Muscle layer of colon (tissue), 2 donors: Measurements from ENCODE around the gene CELA3B.
"Not testable (repeated sequence)": the region's sequence is repeated elsewhere in the genome, so short reads cannot be mapped to it uniquely, and the experiment has no call there.

ENCODE experiments used
- H3K27ac ChIP-seq: one replicate; pipeline ENCODE4 v1.7.0; 2013; ENCODE audit warnings: low read depth, mild to moderate bottlenecking, low read length, moderate library complexity
- H3K27me3 ChIP-seq, 2 donors: one replicate each; pipeline ENCODE4 v1.7.0; 2013; ENCODE audit warnings: low read length in 2 of 2, mild to moderate bottlenecking in 2 of 2; ENCODE audit not compliant: insufficient read depth in 2 of 2, control insufficient read depth in 1 of 2
- H3K36me3 ChIP-seq: one replicate; pipeline ENCODE4 v1.7.0; 2013; ENCODE audit warnings: mild to moderate bottlenecking, low read length; ENCODE audit not compliant: insufficient read depth
- H3K4me1 ChIP-seq: one replicate; pipeline ENCODE4 v1.7.0; 2013; ENCODE audit warnings: mild to moderate bottlenecking, low read length; ENCODE audit not compliant: insufficient read depth
- H3K4me3 ChIP-seq, 2 donors: one replicate each; pipeline ENCODE4 v1.7.0; 2013; ENCODE audit warnings: low read length in 2 of 2, low read depth in 1 of 2, mild to moderate bottlenecking in 1 of 2, moderate library complexity in 1 of 2
- H3K9ac ChIP-seq: one replicate; pipeline ENCODE4 v1.7.0; 2013; ENCODE audit warnings: low read length
- H3K9me3 ChIP-seq: one replicate; pipeline ENCODE4 v1.7.0; 2013; ENCODE audit warnings: mild to moderate bottlenecking, low read length
- donor health status: abdominal sarcoma.
- donor health status: Adenocarcinoma of cecum.

Gene CELA3B, protein sequence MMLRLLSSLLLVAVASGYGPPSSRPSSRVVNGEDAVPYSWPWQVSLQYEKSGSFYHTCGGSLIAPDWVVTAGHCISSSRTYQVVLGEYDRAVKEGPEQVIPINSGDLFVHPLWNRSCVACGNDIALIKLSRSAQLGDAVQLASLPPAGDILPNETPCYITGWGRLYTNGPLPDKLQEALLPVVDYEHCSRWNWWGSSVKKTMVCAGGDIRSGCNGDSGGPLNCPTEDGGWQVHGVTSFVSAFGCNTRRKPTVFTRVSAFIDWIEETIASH

DNA sequence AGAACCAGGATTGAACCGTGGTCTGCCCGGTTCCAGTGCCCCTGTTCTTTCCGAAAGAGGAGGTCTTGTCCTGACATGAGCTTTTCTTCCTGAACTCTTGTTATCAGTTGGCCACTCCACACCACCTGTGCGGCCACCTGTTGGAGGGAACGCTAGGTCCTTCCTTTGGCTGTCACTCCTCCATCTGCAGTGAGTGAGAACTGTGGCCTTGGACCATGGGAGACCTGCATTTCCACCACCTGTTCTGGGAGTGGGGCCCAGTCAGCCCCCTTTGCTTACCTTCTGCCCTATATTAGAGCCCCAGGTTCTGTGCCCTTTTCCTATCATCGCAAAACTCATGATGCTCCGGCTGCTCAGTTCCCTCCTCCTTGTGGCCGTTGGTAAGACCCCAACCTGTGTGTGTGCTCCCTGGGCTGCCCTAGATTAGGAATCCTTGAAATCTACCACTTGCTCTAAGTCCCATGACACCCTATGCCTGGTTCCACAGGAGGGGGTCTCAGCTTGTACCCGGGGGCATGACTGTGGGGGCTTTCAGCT, at the start of gene CELA3B:
TSS of gene CELA3B (plus strand) at position 320 of the 537 bp plus-strand sequence. CDS start at position 338, 18 bp downstream.
- not testable (repeated sequence) for H3K36me3 ChIP-seq, H3K9me3 ChIP-seq, H3K27me3 ChIP-seq, H3K9ac ChIP-seq, H3K4me1 ChIP-seq, H3K4me3 ChIP-seq, H3K27ac ChIP-seq

DNA sequence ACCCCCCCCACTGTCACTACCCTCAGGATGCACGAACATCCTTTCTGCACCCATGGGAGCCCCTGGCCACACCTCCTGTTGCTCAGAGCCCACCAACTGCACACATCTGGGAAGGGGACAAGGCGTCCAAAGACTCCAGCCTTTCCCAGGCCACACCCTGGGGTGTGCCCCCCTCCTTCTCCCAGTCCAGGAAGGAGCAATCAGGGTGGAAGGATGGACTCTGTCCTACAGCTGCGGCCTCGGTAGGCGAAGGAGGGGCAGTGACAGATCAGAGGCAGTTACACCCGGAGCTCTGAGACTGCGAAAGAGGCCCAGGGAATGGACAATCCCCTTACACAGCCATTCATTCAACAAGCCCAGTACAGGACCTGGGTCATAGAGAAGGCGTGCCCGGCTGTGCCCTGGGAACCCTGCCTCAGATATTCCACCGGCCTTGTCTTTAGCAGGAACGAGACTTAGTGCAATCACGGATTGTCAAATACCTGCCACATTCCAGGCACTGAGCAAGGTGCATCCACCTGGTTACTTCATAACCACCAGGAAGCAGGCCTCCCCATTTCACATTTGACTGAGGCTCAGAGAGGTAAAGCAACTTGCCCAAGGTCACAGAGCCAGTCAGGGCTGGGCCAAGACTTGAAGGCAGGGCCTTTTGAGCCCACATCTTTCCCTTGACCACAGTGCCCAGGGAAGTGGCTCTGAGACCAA, 49.1 kb upstream of the CELA3B start:
- H3K4me1 ChIP-seq, result peaks cover 92% of the 10 kb centered on the region
- H3K9ac ChIP-seq, result peak overlapping the region; percentile 59
- H3K9me3 ChIP-seq, result no peaks in the 10 kb centered on the region
- H3K27me3 ChIP-seq, result no peaks in the 10 kb centered on the region
- H3K27ac ChIP-seq, result peak overlapping the region; percentile 56
- peaks cover 10% of the 10 kb centered on the region for H3K36me3 ChIP-seq
- H3K4me3 ChIP-seq, result no peak overlapping the region

DNA sequence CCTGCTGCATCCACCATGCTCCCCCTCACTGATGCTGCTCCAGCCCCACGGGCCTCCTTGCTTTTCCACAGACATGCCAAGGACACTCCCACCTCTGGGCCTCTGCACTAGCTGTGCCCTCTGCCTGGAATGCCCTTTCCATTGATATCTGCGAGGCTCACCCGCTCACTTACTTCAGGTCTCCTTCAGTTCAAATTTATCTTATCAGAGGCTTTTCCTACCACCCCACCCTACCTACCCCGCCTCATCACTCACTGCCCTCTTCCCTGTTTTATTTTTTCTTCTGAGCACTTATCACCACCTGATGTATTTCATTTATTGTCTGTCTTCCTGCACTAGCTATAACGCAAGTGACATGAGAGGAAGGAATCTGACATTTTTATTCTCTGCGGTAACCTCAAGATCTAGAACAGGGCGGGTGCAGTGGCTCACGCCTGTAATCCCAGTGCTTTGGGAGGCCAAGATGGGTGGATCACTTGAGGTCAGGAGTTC, 46.7 kb upstream of the CELA3B start:
- H3K27me3 ChIP-seq, result no peaks in the 10 kb centered on the region
- no peak overlapping the region for H3K4me3 ChIP-seq
- H3K27ac ChIP-seq, result peak overlapping the region; percentile 96
- peaks cover 10% of the 10 kb centered on the region for H3K36me3 ChIP-seq
- H3K4me1 ChIP-seq, result peaks cover 85% of the 10 kb centered on the region
- H3K9ac ChIP-seq, result no peak overlapping the region
- H3K9me3 ChIP-seq, result no peaks in the 10 kb centered on the region

DNA sequence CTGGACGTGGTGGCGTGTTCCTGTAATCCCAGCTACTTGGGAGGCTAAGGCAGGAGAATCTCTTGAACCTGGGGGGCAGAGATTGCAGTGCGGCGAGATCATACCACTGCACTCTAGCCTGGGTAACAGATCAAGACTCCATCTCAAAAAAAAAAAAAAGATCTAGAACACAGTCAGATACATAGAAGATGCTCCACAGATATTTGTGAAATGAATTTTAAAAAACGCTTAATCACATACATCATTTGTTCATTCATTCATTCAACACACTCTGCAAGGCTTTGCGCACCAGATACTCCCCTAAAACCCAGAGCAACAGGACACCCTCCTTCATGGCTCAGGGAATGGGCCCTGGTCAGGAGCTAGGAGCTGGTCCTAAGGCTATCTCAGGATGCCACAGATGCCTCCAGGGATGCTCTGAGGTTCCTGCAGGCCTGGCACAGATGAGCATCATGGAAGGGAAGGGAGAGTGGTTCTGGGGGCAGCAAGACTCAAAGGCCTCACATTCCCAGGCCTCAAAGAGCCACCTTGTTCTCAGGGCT, 46.1 kb upstream of the CELA3B start:
- Histone ChIP-seq H3K4me1 (peaks cover 85% of the 10 kb centered on the region), H3K36me3 (peaks cover 10% of the 10 kb centered on the region), H3K9ac (peak overlapping the region; percentile 95), H3K4me3 (peak overlapping the region in 1 of 2 donors; percentile 14), H3K27me3 (no peaks in the 10 kb centered on the region), H3K27ac (peak overlapping the region; percentile 96), H3K9me3 (no peaks in the 10 kb centered on the region)

DNA sequence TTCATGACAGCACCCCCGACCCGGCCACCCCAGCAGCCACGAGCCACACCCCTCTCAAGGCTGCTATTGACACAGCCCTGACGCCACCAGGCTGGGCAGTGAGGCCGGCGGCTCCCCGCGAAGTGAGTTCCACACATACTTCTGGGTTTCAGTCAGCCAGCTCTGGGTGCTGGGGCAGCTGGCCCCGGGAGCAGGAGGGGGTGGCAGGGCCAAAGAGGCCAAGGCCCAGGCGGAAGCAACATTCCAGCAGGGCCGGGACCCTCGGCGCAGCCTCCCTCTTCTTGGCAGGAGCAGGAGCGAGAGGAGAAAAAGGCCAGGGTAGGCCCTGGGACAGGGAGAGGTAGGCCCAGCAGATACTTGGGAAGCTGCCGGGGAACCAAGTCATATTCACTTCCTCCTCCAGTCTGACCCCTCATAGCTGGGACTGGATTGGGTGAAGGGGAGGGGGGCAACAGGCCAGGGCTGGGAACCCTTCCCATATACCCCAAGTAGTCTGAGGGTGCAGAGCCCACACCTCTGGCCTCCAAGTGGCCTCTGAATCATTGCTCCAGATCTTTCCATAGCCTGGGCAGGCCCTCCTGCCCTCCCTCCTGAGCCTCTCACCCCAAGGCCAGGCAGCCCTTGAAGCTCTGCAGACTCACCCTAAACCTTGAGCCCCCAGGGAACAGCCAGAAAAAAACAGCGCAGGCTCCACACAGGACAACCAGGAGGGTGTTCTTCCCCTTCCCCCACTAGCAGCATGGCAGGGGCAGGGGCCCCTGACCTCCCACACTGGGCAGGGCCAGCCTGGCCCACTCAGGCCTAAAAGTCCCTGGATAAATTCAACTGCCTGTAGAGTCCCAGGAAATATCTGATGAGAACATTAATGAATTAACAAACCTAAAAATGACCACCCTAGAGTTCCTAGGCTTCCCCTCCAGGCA, 45.4 kb upstream of the CELA3B start:
- H3K4me3 ChIP-seq, result peak overlapping the region; percentile 0 to 14
- peaks cover 78% of the 10 kb centered on the region for H3K4me1 ChIP-seq
- H3K36me3 ChIP-seq, result peaks cover 10% of the 10 kb centered on the region
- H3K27me3 ChIP-seq, result no peaks in the 10 kb centered on the region
- peak overlapping the region; percentile 96 for H3K27ac ChIP-seq
- H3K9me3 ChIP-seq, result no peaks in the 10 kb centered on the region
- peak overlapping the region; percentile 95 for H3K9ac ChIP-seq

DNA sequence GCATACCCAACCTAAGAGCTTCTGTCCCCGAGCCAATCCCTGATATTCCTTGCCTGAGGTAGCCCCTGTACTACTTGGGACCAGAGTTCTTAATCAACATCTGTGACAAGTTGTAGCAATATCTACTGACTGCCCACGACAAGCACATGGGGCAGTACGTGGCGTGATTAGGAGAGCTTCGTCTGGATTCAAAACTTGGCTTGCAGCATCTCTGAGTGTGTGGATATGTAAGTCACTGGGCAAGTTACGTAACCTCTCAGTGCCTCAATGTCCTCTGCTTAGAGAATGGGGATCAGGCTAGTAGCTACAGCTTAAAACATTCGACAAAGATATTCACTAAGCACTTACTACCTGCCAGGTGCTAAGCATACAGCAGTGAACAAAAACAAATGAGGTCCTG, 44.7 kb upstream of the CELA3B start:
- peaks cover 71% of the 10 kb centered on the region for H3K4me1 ChIP-seq
- H3K4me3 ChIP-seq, result peak overlapping the region; percentile 0 to 14
- H3K36me3 ChIP-seq, result peaks cover 10% of the 10 kb centered on the region
- no peaks in the 10 kb centered on the region for H3K27me3 ChIP-seq
- peak overlapping the region; percentile 96 for H3K27ac ChIP-seq
- no peaks in the 10 kb centered on the region for H3K9me3 ChIP-seq
- peak overlapping the region; percentile 95 for H3K9ac ChIP-seq

DNA sequence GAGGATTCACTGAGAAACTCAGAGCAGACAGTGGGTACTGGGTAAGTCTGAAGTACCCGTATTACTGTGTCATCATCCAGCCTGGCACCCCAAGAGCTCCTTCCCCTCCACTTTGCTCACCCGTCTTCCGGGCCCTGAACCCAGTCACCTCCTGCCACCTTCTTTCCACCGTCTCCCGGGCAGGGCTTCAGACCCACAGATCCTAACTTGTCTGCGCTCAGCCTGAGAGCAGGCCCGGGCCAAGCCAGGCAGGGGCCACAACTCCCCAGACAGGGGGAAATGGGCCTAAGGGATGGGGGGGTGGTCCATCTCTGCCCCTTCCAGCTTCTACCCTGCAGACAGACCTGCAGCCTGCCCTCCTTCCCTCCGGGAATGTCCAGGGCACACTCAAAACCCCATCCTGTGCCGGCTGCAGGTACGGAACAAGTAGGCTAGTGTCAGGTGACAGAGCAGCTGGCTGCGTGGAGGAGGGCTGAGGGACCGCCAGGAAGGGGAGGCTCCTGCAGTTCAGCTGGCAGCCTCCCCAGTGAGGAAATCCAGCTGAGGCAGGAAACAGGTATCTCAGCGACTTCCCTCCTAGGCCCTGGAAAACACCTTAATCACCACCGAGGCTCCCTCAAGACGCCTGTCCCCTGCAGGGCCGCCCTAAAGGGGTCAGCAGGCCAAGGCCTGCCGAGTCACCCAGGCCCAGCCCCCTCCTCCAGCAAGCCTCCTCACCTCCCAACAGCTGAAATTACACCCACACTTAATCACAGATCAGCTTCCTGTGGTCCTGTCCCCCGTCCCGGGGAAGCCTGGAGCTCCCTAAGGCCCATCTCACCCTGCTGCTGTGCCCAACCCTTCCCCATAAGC, 43.2 kb upstream of the CELA3B start:
- no peaks in the 10 kb centered on the region for H3K27me3 ChIP-seq
- peak overlapping the region; percentile 95 for H3K9ac ChIP-seq
- peaks cover 65% of the 10 kb centered on the region for H3K4me1 ChIP-seq

DNA sequence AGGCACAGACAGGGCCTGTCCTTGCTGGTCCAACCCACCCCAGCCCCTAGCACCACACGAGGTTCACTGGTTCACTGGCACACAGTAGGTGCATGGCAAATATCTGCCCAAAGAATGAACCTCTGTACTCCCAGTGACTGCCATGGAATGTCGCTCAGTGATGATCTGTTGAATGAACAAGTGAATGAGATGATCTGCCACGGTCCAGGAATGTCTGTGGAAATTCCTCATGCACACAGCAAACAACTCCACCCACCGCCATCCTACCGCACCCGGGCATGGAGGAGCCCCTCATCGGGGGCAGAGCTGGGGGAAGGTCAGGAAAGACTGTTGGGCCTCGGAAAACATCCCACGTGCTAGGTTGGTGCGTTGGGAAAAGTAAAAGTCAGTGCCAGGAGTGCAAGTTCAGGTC, 41.4 kb upstream of the CELA3B start:
- Histone ChIP-seq H3K27me3 (no peaks in the 10 kb centered on the region), H3K9ac (peak overlapping the region; percentile 95), H3K4me3 (peak overlapping the region; percentile 81 to 98), H3K27ac (peak overlapping the region; percentile 96), H3K36me3 (no peaks in the 10 kb centered on the region), H3K9me3 (no peaks in the 10 kb centered on the region), H3K4me1 (peaks cover 68% of the 10 kb centered on the region)

More for the DNA sequence above, 43.2 kb upstream of the CELA3B start:
- Histone ChIP-seq H3K27ac (peak overlapping the region; percentile 96), H3K9me3 (no peaks in the 10 kb centered on the region), H3K36me3 (peaks cover 10% of the 10 kb centered on the region), H3K4me3 (peak overlapping the region; percentile 25 to 64)

DNA sequence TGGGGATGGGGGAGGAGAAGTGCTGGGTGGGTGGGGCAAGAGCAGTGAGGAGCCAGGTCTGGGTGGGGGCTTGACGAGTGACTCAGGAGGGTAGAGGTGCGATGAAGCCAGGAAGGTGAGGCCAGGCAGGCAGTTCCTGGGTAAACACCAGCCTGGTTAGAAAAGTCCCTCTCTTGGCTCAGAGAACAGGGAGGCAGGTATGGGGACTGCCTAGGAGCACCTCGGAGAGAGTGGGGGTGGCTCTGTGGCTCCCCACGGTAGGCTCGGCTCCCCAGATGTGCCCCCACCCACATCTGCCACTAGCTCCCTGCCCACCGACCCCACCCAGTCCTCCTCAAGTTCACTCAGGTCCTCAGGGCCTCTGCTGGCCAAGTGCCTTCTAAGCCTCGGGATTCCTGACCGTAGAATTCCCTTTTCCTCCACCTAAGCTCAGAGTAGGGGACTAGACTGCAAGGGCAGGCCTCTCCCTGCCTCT, 40.9 kb upstream of the CELA3B start:
- H3K4me3 ChIP-seq, result peak overlapping the region; percentile 81 to 98
- H3K27me3 ChIP-seq, result no peaks in the 10 kb centered on the region
- H3K27ac ChIP-seq, result peak overlapping the region; percentile 96
- H3K9me3 ChIP-seq, result no peaks in the 10 kb centered on the region
- H3K4me1 ChIP-seq, result peaks cover 65% of the 10 kb centered on the region
- peak overlapping the region; percentile 95 for H3K9ac ChIP-seq
- H3K36me3 ChIP-seq, result no peaks in the 10 kb centered on the region
